Right kidney (tissue), 1 donor: ENCODE data around the gene KCNMA1.

Experiments used
- DNase-seq: peaks from one replicate; pipeline ENCODE4 v3.0.0-alpha.2; 2016

Gene KCNMA1

GRCh38 chr10:77236029-77236428, 401.6 kb downstream of the KCNMA1 start:
- DNase-seq: no peak

GRCh38 chr10:77234599-77234998, 403.0 kb downstream of the KCNMA1 start:
- no peak for DNase-seq

GRCh38 chr10:77233466-77233865, 404.1 kb downstream of the KCNMA1 start:
- DNase-seq: no peak

- no peak for DNase-seq
Observed at GRCh38 chr10:77231884-77232610, 405.6 kb downstream of the KCNMA1 start.

- DNase-seq: no peak
Observed at GRCh38 chr10:77231375-77231774, 406.2 kb downstream of the KCNMA1 start.

- DNase-seq: no peak
Observed at GRCh38 chr10:77230194-77230593, 407.4 kb downstream of the KCNMA1 start.

- DNase-seq: no peak
Observed at GRCh38 chr10:77229704-77230103, 407.9 kb downstream of the KCNMA1 start.

- no peak for DNase-seq
Observed at GRCh38 chr10:77228559-77228958, 409.0 kb downstream of the KCNMA1 start.

GRCh38 chr10:77226853-77227565, 410.6 kb downstream of the KCNMA1 start:
- no peak for DNase-seq

GRCh38 chr10:77226452-77226851, 411.2 kb downstream of the KCNMA1 start:
- DNase-seq: no peak

GRCh38 chr10:77226020-77226419, 411.6 kb downstream of the KCNMA1 start:
- DNase-seq: no peak

GRCh38 chr10:77223526-77224460, 413.8 kb downstream of the KCNMA1 start:
- DNase-seq: no peak

GRCh38 chr10:77220150-77220549, 417.5 kb downstream of the KCNMA1 start:
- no peak for DNase-seq

- no peak for DNase-seq
Observed at GRCh38 chr10:77219046-77219445, 418.6 kb downstream of the KCNMA1 start.

GRCh38 chr10:77214799-77215198, 422.8 kb downstream of the KCNMA1 start:
- no peak for DNase-seq

GRCh38 chr10:77212632-77213031, 425.0 kb downstream of the KCNMA1 start:
- DNase-seq: no peak

GRCh38 chr10:77210645-77211044, 427.0 kb downstream of the KCNMA1 start:
- no peak for DNase-seq

GRCh38 chr10:77208684-77209256, 428.8 kb downstream of the KCNMA1 start:
- no peak for DNase-seq

GRCh38 chr10:77207828-77208185, 429.8 kb downstream of the KCNMA1 start:
- no peak for DNase-seq

- no peak for DNase-seq
Observed at GRCh38 chr10:77207182-77207827, 430.3 kb downstream of the KCNMA1 start.

GRCh38 chr10:77205135-77205534, 432.5 kb downstream of the KCNMA1 start:
- DNase-seq: no peak

- DNase-seq: no peak
Observed at GRCh38 chr10:77204171-77204570, 433.4 kb downstream of the KCNMA1 start.
